ENCODE measurements around the gene ITGAE.

The ITGAE gene

GRCh38 chr17:3688027-3688553 is 112.9 kb downstream of the ITGAE start:
- Histone ChIP-seq H3K4me3 (ENCODE audit: low read length) (no peak overlapping the region), H3K27me3 (replicated peaks; ENCODE audit: control insufficient read depth, insufficient read depth, low read length) (peaks cover 26% of the 10 kb centered on the region), H3K9ac (ENCODE audit: low read length) (no peak overlapping the region), H3K9me3 (ENCODE audit: control insufficient read depth, low read length) (no peaks in the 10 kb centered on the region), H3K4me1 (ENCODE audit: control insufficient read depth, insufficient read depth, low read length) (no peaks in the 10 kb centered on the region), H3K36me3 (ENCODE audit: control insufficient read depth, insufficient read depth, low read length, severe bottlenecking) (no peaks in the 10 kb centered on the region)
- no peak for DNase-seq (ENCODE audit: low read depth)

GRCh38 chr17:3685174-3685573 is 115.8 kb downstream of the ITGAE start:
- Histone ChIP-seq H3K4me3 (ENCODE audit: low read length) (no peak overlapping the region), H3K27me3 (replicated peaks; ENCODE audit: control insufficient read depth, insufficient read depth, low read length) (peaks cover 33% of the 10 kb centered on the region), H3K9me3 (ENCODE audit: control insufficient read depth, low read length) (no peaks in the 10 kb centered on the region), H3K36me3 (ENCODE audit: control insufficient read depth, insufficient read depth, low read length, severe bottlenecking) (no peaks in the 10 kb centered on the region), H3K4me1 (ENCODE audit: control insufficient read depth, insufficient read depth, low read length) (no peaks in the 10 kb centered on the region), H3K9ac (ENCODE audit: low read length) (no peak overlapping the region)
- DNase-seq (ENCODE audit: low read depth): no peak

GRCh38 chr17:3683054-3683511 is 117.9 kb downstream of the ITGAE start:
- Histone ChIP-seq H3K4me1 (ENCODE audit: control insufficient read depth, insufficient read depth, low read length) (no peaks in the 10 kb centered on the region), H3K9ac (ENCODE audit: low read length) (no peak overlapping the region), H3K27me3 (replicated peaks; ENCODE audit: control insufficient read depth, insufficient read depth, low read length) (peaks cover 38% of the 10 kb centered on the region), H3K9me3 (ENCODE audit: control insufficient read depth, low read length) (no peaks in the 10 kb centered on the region), H3K4me3 (ENCODE audit: low read length) (no peak overlapping the region), H3K36me3 (ENCODE audit: control insufficient read depth, insufficient read depth, low read length, severe bottlenecking) (no peaks in the 10 kb centered on the region)
- peak; percentile 66 for DNase-seq (ENCODE audit: low read depth)

GRCh38 chr17:3682033-3682432 is 119.0 kb downstream of the ITGAE start:
- Histone ChIP-seq H3K36me3 (ENCODE audit: control insufficient read depth, insufficient read depth, low read length, severe bottlenecking) (no peaks in the 10 kb centered on the region), H3K9me3 (ENCODE audit: control insufficient read depth, low read length) (no peaks in the 10 kb centered on the region), H3K4me3 (ENCODE audit: low read length) (no peak overlapping the region), H3K9ac (ENCODE audit: low read length) (no peak overlapping the region), H3K4me1 (ENCODE audit: control insufficient read depth, insufficient read depth, low read length) (no peaks in the 10 kb centered on the region), H3K27me3 (replicated peaks; ENCODE audit: control insufficient read depth, insufficient read depth, low read length) (peaks cover 38% of the 10 kb centered on the region)
- no peak for DNase-seq (ENCODE audit: low read depth)

GRCh38 chr17:3681565-3681964 is 119.4 kb downstream of the ITGAE start:
- Histone ChIP-seq H3K4me1 (ENCODE audit: control insufficient read depth, insufficient read depth, low read length) (no peaks in the 10 kb centered on the region), H3K36me3 (ENCODE audit: control insufficient read depth, insufficient read depth, low read length, severe bottlenecking) (no peaks in the 10 kb centered on the region), H3K4me3 (ENCODE audit: low read length) (no peak overlapping the region), H3K9ac (ENCODE audit: low read length) (no peak overlapping the region), H3K27me3 (replicated peaks; ENCODE audit: control insufficient read depth, insufficient read depth, low read length) (peaks cover 38% of the 10 kb centered on the region), H3K9me3 (ENCODE audit: control insufficient read depth, low read length) (no peaks in the 10 kb centered on the region)
- DNase-seq (ENCODE audit: low read depth): no peak

GRCh38 chr17:3681057-3681456 is 119.9 kb downstream of the ITGAE start:
- Histone ChIP-seq H3K27me3 (replicated peaks; ENCODE audit: control insufficient read depth, insufficient read depth, low read length) (peaks cover 38% of the 10 kb centered on the region), H3K4me3 (ENCODE audit: low read length) (no peak overlapping the region), H3K9ac (ENCODE audit: low read length) (no peak overlapping the region), H3K36me3 (ENCODE audit: control insufficient read depth, insufficient read depth, low read length, severe bottlenecking) (no peaks in the 10 kb centered on the region), H3K9me3 (ENCODE audit: control insufficient read depth, low read length) (no peaks in the 10 kb centered on the region), H3K4me1 (ENCODE audit: control insufficient read depth, insufficient read depth, low read length) (no peaks in the 10 kb centered on the region)
- DNase-seq (ENCODE audit: low read depth): no peak

GRCh38 chr17:3679531-3680126 is 121.4 kb downstream of the ITGAE start:
- Histone ChIP-seq H3K36me3 (ENCODE audit: control insufficient read depth, insufficient read depth, low read length, severe bottlenecking) (no peaks in the 10 kb centered on the region), H3K9ac (ENCODE audit: low read length) (no peak overlapping the region), H3K27me3 (replicated peaks; ENCODE audit: control insufficient read depth, insufficient read depth, low read length) (peaks cover 32% of the 10 kb centered on the region), H3K4me1 (ENCODE audit: control insufficient read depth, insufficient read depth, low read length) (no peaks in the 10 kb centered on the region), H3K4me3 (ENCODE audit: low read length) (no peak overlapping the region), H3K9me3 (ENCODE audit: control insufficient read depth, low read length) (no peaks in the 10 kb centered on the region)
- DNase-seq (ENCODE audit: low read depth): no peak

GRCh38 chr17:3678821-3679530 is 122.0 kb downstream of the ITGAE start:
- H3K4me1 ChIP-seq (ENCODE audit: control insufficient read depth, insufficient read depth, low read length): no peaks in the 10 kb centered on the region
- no peak for DNase-seq (ENCODE audit: low read depth)
- peaks cover 27% of the 10 kb centered on the region for H3K27me3 ChIP-seq (replicated peaks; ENCODE audit: control insufficient read depth, insufficient read depth, low read length)
- no peak overlapping the region for H3K9ac ChIP-seq (ENCODE audit: low read length)
- H3K4me3 ChIP-seq (ENCODE audit: low read length): no peak overlapping the region
- H3K36me3 ChIP-seq (ENCODE audit: control insufficient read depth, insufficient read depth, low read length, severe bottlenecking): no peaks in the 10 kb centered on the region
- H3K9me3 ChIP-seq (ENCODE audit: control insufficient read depth, low read length): no peaks in the 10 kb centered on the region

GRCh38 chr17:3678095-3678820 is 122.7 kb downstream of the ITGAE start:
- no peaks in the 10 kb centered on the region for H3K9me3 ChIP-seq (ENCODE audit: control insufficient read depth, low read length)
- no peaks in the 10 kb centered on the region for H3K4me1 ChIP-seq (ENCODE audit: control insufficient read depth, insufficient read depth, low read length)
- DNase-seq (ENCODE audit: low read depth): no peak
- no peak overlapping the region for H3K9ac ChIP-seq (ENCODE audit: low read length)
- H3K4me3 ChIP-seq (ENCODE audit: low read length): no peak overlapping the region
- peaks cover 23% of the 10 kb centered on the region for H3K27me3 ChIP-seq (replicated peaks; ENCODE audit: control insufficient read depth, insufficient read depth, low read length)
- no peaks in the 10 kb centered on the region for H3K36me3 ChIP-seq (ENCODE audit: control insufficient read depth, insufficient read depth, low read length, severe bottlenecking)

GRCh38 chr17:3675886-3676285 is 125.1 kb downstream of the ITGAE start:
- Histone ChIP-seq H3K9ac (ENCODE audit: low read length) (no peak overlapping the region), H3K27me3 (replicated peaks; ENCODE audit: control insufficient read depth, insufficient read depth, low read length) (peaks cover 5% of the 10 kb centered on the region), H3K4me1 (ENCODE audit: control insufficient read depth, insufficient read depth, low read length) (no peaks in the 10 kb centered on the region), H3K36me3 (ENCODE audit: control insufficient read depth, insufficient read depth, low read length, severe bottlenecking) (no peaks in the 10 kb centered on the region), H3K4me3 (ENCODE audit: low read length) (no peak overlapping the region), H3K9me3 (ENCODE audit: control insufficient read depth, low read length) (no peaks in the 10 kb centered on the region)
- no peak for DNase-seq (ENCODE audit: low read depth)

GRCh38 chr17:3672571-3672970 is 128.4 kb downstream of the ITGAE start:
- H3K27me3 ChIP-seq (replicated peaks; ENCODE audit: control insufficient read depth, insufficient read depth, low read length): no peaks in the 10 kb centered on the region
- no peak for DNase-seq (ENCODE audit: low read depth)
- peaks cover 10% of the 10 kb centered on the region for H3K4me1 ChIP-seq (ENCODE audit: control insufficient read depth, insufficient read depth, low read length)
- H3K4me3 ChIP-seq (ENCODE audit: low read length): no peak overlapping the region
- no peaks in the 10 kb centered on the region for H3K36me3 ChIP-seq (ENCODE audit: control insufficient read depth, insufficient read depth, low read length, severe bottlenecking)
- no peak overlapping the region for H3K9ac ChIP-seq (ENCODE audit: low read length)
- H3K9me3 ChIP-seq (ENCODE audit: control insufficient read depth, low read length): no peaks in the 10 kb centered on the region

Data from adipocyte (in vitro differentiated cells).